ENCODE data around the gene SLC25A29. TPM values are rescaled to one million over a fixed set of nuclear protein-coding genes. Genes with fewer than 3 reads are reported as not detected.

Gene SLC25A29
- total and polyA plus RNA-seq, 2 donors from 2014 or later = 88.5 to 152 TPM

- Histone ChIP-seq H3K27me3 (ENCODE audit: control insufficient read depth, insufficient read depth, low read length) (no peaks in the 10 kb centered on the region), H3K4me1 (ENCODE audit: control insufficient read depth in 2 of 3, insufficient read depth in 2 of 3, low read depth in 1 of 3, low read length in 3 of 3) (peaks cover 0 to 3% (median 0%) of the 10 kb centered on the region in 3 donors), H3K9me3 (ENCODE audit: control insufficient read depth in 2 of 3, insufficient read depth in 1 of 3, low read length in 3 of 3) (no peaks in the 10 kb centered on the region), H3K4me3 (ENCODE audit: low read length in 3 of 3) (no peak overlapping the region), H3K27ac (ENCODE audit: low read depth in 2 of 2, low read length in 2 of 2) (no peak overlapping the region), H3K9ac (ENCODE audit: low read length in 3 of 3) (no peak overlapping the region), H3K36me3 (ENCODE audit: control insufficient read depth in 2 of 3, insufficient read depth in 3 of 3, low read length in 3 of 3) (no peaks in the 10 kb centered on the region)
- intact Hi-C loops (cut with DNase I) = no loop called here
- TF ChIP-seq CTCF (IDR thresholded peaks at IDR 0.05; ENCODE audit: borderline replicate concordance, extremely low read depth, insufficient read depth) = no peak
- no peak for DNase-seq
- no peak for FAIRE-seq
Measured at GRCh38 chr14:100320157-100320856, 14.1 kb upstream of the SLC25A29 start.

- Histone ChIP-seq H3K36me3 (ENCODE audit: control insufficient read depth in 2 of 3, insufficient read depth in 3 of 3, low read length in 3 of 3) (no peaks in the 10 kb centered on the region), H3K27ac (ENCODE audit: low read depth in 2 of 2, low read length in 2 of 2) (no peak overlapping the region), H3K9ac (ENCODE audit: low read length in 3 of 3) (no peak overlapping the region), H3K4me1 (ENCODE audit: control insufficient read depth in 2 of 3, insufficient read depth in 2 of 3, low read depth in 1 of 3, low read length in 3 of 3) (peaks cover 0 to 3% (median 0%) of the 10 kb centered on the region in 3 donors), H3K4me3 (ENCODE audit: low read length in 3 of 3) (peak overlapping the region in 2 of 3 donors; percentile 48 to 55), H3K9me3 (ENCODE audit: control insufficient read depth in 2 of 3, insufficient read depth in 1 of 3, low read length in 3 of 3) (no peaks in the 10 kb centered on the region), H3K27me3 (ENCODE audit: control insufficient read depth, insufficient read depth, low read length) (no peaks in the 10 kb centered on the region)
- peak; percentile 61 for TF ChIP-seq CTCF (IDR thresholded peaks at IDR 0.05; ENCODE audit: borderline replicate concordance, extremely low read depth, insufficient read depth)
- FAIRE-seq (no peak), DNase-seq (peak; percentile 48 to 87 (median 68))
- intact Hi-C loops (cut with DNase I) = no loop called here
Measured at GRCh38 chr14:100317912-100318808, 11.9 kb upstream of the SLC25A29 start.

GRCh38 chr14:100317389-100317788, 11.1 kb upstream of the SLC25A29 start:
- DNase-seq = no peak
- Histone ChIP-seq H3K27ac (ENCODE audit: low read depth in 2 of 2, low read length in 2 of 2) (no peak overlapping the region), H3K9ac (ENCODE audit: low read length in 3 of 3) (no peak overlapping the region), H3K9me3 (ENCODE audit: control insufficient read depth in 2 of 3, insufficient read depth in 1 of 3, low read length in 3 of 3) (no peaks in the 10 kb centered on the region), H3K27me3 (ENCODE audit: control insufficient read depth, insufficient read depth, low read length) (no peaks in the 10 kb centered on the region), H3K4me3 (ENCODE audit: low read length in 3 of 3) (no peak overlapping the region), H3K36me3 (ENCODE audit: control insufficient read depth in 2 of 3, insufficient read depth in 3 of 3, low read length in 3 of 3) (no peaks in the 10 kb centered on the region), H3K4me1 (ENCODE audit: control insufficient read depth in 2 of 3, insufficient read depth in 2 of 3, low read depth in 1 of 3, low read length in 3 of 3) (peaks cover 0 to 3% (median 0%) of the 10 kb centered on the region in 3 donors)
- intact Hi-C loops (cut with DNase I) = no loop called here
- TF ChIP-seq CTCF (IDR thresholded peaks at IDR 0.05; ENCODE audit: borderline replicate concordance, extremely low read depth, insufficient read depth) = no peak
- FAIRE-seq = no peak

Measured in kidney (tissue), 14 donors.